Chondrocyte (in vitro differentiated cells): ENCODE data around the gene MAPK8IP2. TPM values are rescaled to one million over a fixed set of nuclear protein-coding genes. Genes with fewer than 3 reads are reported as not detected.

Experiments used
- DNase-seq: peaks from one replicate; pipeline ENCODE4 v3.0.0; 2021; ENCODE audit warnings: mixed read lengths, low spot score
- H3K27ac Mint-ChIP-seq: one replicate; pipeline ENCODE4 v1.8.0; 2021; ENCODE audit warnings: mild to moderate bottlenecking, moderate library complexity, mixed read lengths; ENCODE audit not compliant: unreplicated experiment
- H3K27me3 Mint-ChIP-seq: 2 replicates; pipeline ENCODE4 v1.8.0; 2021; ENCODE audit warnings: low read depth, mixed read lengths
- H3K36me3 Mint-ChIP-seq: 2 replicates; pipeline ENCODE4 v1.8.0; 2021; ENCODE audit warnings: low read depth, mixed read lengths
- H3K4me1 Mint-ChIP-seq: 2 replicates; pipeline ENCODE4 v1.8.0; 2021; ENCODE audit warnings: low read depth, mild to moderate bottlenecking, mixed read lengths
- H3K4me3 Mint-ChIP-seq: one replicate; pipeline ENCODE4 v1.8.0; 2021; ENCODE audit warnings: mild to moderate bottlenecking, moderate library complexity, mixed read lengths; ENCODE audit not compliant: unreplicated experiment
- H3K9me3 Mint-ChIP-seq: 2 replicates; pipeline ENCODE4 v1.8.0; 2021; ENCODE audit warnings: low read depth, mixed read lengths
- CTCF ChIP-seq: fragments of 200-600 bp; sonication (generic); IDR thresholded peaks from 2 replicates; pipeline ENCODE4 v1.5.0; 2021; ENCODE audit warnings: antibody characterized with exemption, mild to moderate bottlenecking, moderate library complexity
- total RNA-seq: library from RNA; stranded (reverse); gene quantifications from 3 replicates; pipeline ENCODE4 v1.2.1, GENCODE V29; 2021

Gene MAPK8IP2
- total RNA-seq, 1 donor from 2014 or later = 4.1 TPM

GRCh38 chr22:50621356-50621880 lies 20.8 kb downstream of the MAPK8IP2 start:
- Mint-ChIP-seq H3K27ac (no peak overlapping the region), H3K4me3 (peak overlapping the region; percentile 26), H3K9me3 (no peaks in the 10 kb centered on the region), H3K27me3 (peaks cover 7% of the 10 kb centered on the region), H3K4me1 (peaks cover 24% of the 10 kb centered on the region), H3K36me3 (no peaks in the 10 kb centered on the region)
- no peak for DNase-seq
- no peak for TF ChIP-seq CTCF

- TF ChIP-seq CTCF = peak; percentile 42
- H3K4me1 Mint-ChIP-seq = peaks cover 26% of the 10 kb centered on the region
- no peak for DNase-seq
- H3K4me3 Mint-ChIP-seq = peak overlapping the region; percentile 26
- H3K36me3 Mint-ChIP-seq = no peaks in the 10 kb centered on the region
- no peak overlapping the region for H3K27ac Mint-ChIP-seq
- peaks cover 7% of the 10 kb centered on the region for H3K27me3 Mint-ChIP-seq
- H3K9me3 Mint-ChIP-seq = no peaks in the 10 kb centered on the region
Observed at GRCh38 chr22:50621948-50622722, 21.5 kb downstream of the MAPK8IP2 start.

- no peak for TF ChIP-seq CTCF
- H3K4me1 Mint-ChIP-seq = peaks cover 29% of the 10 kb centered on the region
- no peak overlapping the region for H3K4me3 Mint-ChIP-seq
- no peaks in the 10 kb centered on the region for H3K9me3 Mint-ChIP-seq
- no peak overlapping the region for H3K27ac Mint-ChIP-seq
- no peak for DNase-seq
- no peaks in the 10 kb centered on the region for H3K36me3 Mint-ChIP-seq
- peaks cover 5% of the 10 kb centered on the region for H3K27me3 Mint-ChIP-seq
Observed at GRCh38 chr22:50622723-50623327, 22.2 kb downstream of the MAPK8IP2 start.

- TF ChIP-seq CTCF = no peak
- no peak overlapping the region for H3K4me3 Mint-ChIP-seq
- no peaks in the 10 kb centered on the region for H3K9me3 Mint-ChIP-seq
- H3K4me1 Mint-ChIP-seq = peaks cover 37% of the 10 kb centered on the region
- H3K27ac Mint-ChIP-seq = no peak overlapping the region
- H3K36me3 Mint-ChIP-seq = no peaks in the 10 kb centered on the region
- DNase-seq = no peak
- H3K27me3 Mint-ChIP-seq = no peaks in the 10 kb centered on the region
Observed at GRCh38 chr22:50624347-50625130, 23.9 kb downstream of the MAPK8IP2 start.

GRCh38 chr22:50625131-50625567 lies 24.6 kb downstream of the MAPK8IP2 start:
- no peak for DNase-seq
- Mint-ChIP-seq H3K27ac (no peak overlapping the region), H3K9me3 (no peaks in the 10 kb centered on the region), H3K4me1 (peaks cover 33% of the 10 kb centered on the region), H3K36me3 (no peaks in the 10 kb centered on the region), H3K4me3 (no peak overlapping the region), H3K27me3 (no peaks in the 10 kb centered on the region)
- TF ChIP-seq CTCF = no peak
